GM12875 (cell line): Measurements from ENCODE around the gene S1PR3.

Experiments used
- H3K4me3 ChIP-seq: one replicate; pipeline ENCODE4 v1.5.1; 2011; ENCODE audit warnings: low read depth, low read length, control low read depth
- CTCF ChIP-seq: IDR thresholded peaks from 2 replicates; pipeline ENCODE4 v1.5.1; 2011; ENCODE audit warnings: low read depth, mild to moderate bottlenecking, control low read depth, inconsistent platforms, low read length, moderate library complexity, borderline replicate concordance; ENCODE audit not compliant: insufficient read depth

Gene S1PR3

DNA sequence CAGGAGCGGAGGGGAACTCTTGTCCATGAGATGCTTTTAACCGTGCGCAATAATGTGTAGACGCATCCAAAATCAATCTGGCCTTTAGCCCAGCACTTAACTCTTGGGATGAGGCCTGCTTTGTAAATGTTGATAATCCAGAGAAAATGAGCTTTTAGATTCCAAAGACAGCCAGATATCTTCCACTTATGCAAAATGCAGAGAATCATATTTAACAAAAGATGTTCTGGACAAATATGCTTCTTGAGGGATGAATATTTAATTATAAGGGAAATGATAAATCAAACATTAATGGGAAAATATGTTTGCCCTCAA is 5.6 kb downstream of the S1PR3 start:
- no peak overlapping the region for H3K4me3 ChIP-seq
- TF ChIP-seq CTCF: no peak

DNA sequence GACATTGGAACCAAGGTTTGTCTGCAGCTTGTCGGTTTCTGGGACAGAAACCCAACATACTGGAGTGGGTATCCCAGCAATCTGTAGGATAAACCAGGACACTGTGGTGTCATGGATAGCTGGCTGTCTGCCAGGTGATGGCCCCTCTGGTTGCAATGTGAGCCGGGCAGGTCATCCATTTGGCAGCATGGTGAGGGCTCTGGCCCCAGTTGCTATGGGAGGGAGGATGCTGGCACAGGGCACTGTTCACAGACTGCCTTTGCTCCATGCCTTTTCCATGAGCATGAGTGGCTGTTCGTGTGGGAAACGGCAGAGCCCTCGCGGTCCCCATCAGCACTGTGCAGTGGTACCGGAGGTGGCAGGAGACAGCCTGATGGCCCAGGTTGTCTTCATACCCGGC is 6.4 kb downstream of the S1PR3 start:
- H3K4me3 ChIP-seq: no peak overlapping the region
- TF ChIP-seq CTCF: no peak

GRCh38 chr9:88998503-88998902 is 7.2 kb downstream of the S1PR3 start:
- H3K4me3 ChIP-seq: no peak overlapping the region

GRCh38 chr9:88998911-88999310 is 7.6 kb downstream of the S1PR3 start:
- TF ChIP-seq CTCF: no peak
- no peak overlapping the region for H3K4me3 ChIP-seq

More at GRCh38 chr9:88998503-88998902, 7.2 kb downstream of the S1PR3 start:
- TF ChIP-seq CTCF: no peak

GRCh38 chr9:89000371-89000781 is 9.1 kb downstream of the S1PR3 start:
- H3K4me3 ChIP-seq: no peak overlapping the region
- TF ChIP-seq CTCF: no peak

- peak; percentile 61; the same call in 1 of the 2 replicates for TF ChIP-seq CTCF
- H3K4me3 ChIP-seq: no peak overlapping the region
These were observed 10.0 kb downstream of the S1PR3 start for GRCh38 chr9:89000973-89001916.

GRCh38 chr9:89001917-89002540 is 10.8 kb downstream of the S1PR3 start:
- no peak overlapping the region for H3K4me3 ChIP-seq
- TF ChIP-seq CTCF: no peak
